HCT116 (cell line): ENCODE data around the gene PIP4K2C. TPM values are rescaled to one million over a fixed set of nuclear protein-coding genes. Genes with fewer than 3 reads are reported as not detected.

Experiments
- ATAC-seq: fragments of 200-7000 bp; cut with Tn5 transposase; 2 replicates; pipeline ENCODE4 v1.9.1; 2020; ENCODE audit warnings: mild to moderate bottlenecking, moderate library complexity
- BruUV-seq: library from RNA; stranded (reverse); fragments of 400-500 nt; replicated peaks from 2 replicates; lab custom pipeline; 2021; lab: Mats Ljungman, UMichigan
- CTCF ChIA-PET: fragments of 300-600 bp; sonication (Branson Sonifier 250); formaldehyde crosslinking; loops from one replicate; lab custom pipeline; 2021; ENCODE audit warnings: antibody characterized with exemption; lab: Charles Lee
- POLR2A ChIA-PET: fragments of 300-600, 350-600 bp; sonication (Branson Sonifier 250); formaldehyde crosslinking; loops from one replicate; lab custom pipeline; 2021; ENCODE audit warnings: antibody characterized with exemption; lab: Charles Lee
- RAD21 ChIA-PET, 2 experiments: fragments of 300-600 bp; sonication (Branson Sonifier 250); formaldehyde crosslinking; loops; one replicate each; lab custom pipeline; 2023; ENCODE audit warnings: low total read pairs in 2 of 2; ENCODE audit not compliant: uncharacterized antibody in 2 of 2, unreplicated experiment in 2 of 2, low non-redundant PET in 1 of 2; lab: Charles Lee
- DNase-seq: peaks from one replicate; pipeline ENCODE4 v3.0.0-alpha.2; 2010; ENCODE audit warnings: low read depth, low spot score
- H2AFZ ChIP-seq: fragments of 200-600 bp; shearing (Covaris generic), sonication (generic); 2 replicates; pipeline ENCODE4 v1.6.1; 2017; ENCODE audit warnings: low read depth, mixed run types, mixed read lengths, antibody characterized with exemption, low read length; ENCODE audit not compliant: poor library complexity, severe bottlenecking
- H3K27ac ChIP-seq: 2 replicates; pipeline ENCODE4 v1.5.1; 2012; ENCODE audit warnings: low read depth, low read length
- H3K27me3 ChIP-seq: fragments of 200-600 bp; sonication (generic); 2 replicates; pipeline ENCODE4 v1.6.1; 2016; ENCODE audit warnings: mixed run types, low read length, mixed read lengths; ENCODE audit not compliant: insufficient read depth
- H3K36me3 ChIP-seq, 2 experiments: fragments of 200-500 bp in 1 of 2; fragments of 200-600 bp in 1 of 2; sonication (Bioruptor generic) in 1 of 2; sonication (generic) in 1 of 2; 2 replicates each; pipeline versions ENCODE4 v1.5.1 to v1.6.1; 2014 to 2016; ENCODE audit warnings: low read length in 2 of 2, inconsistent platforms in 1 of 2, mixed read lengths in 1 of 2, mixed run types in 1 of 2; ENCODE audit not compliant: insufficient read depth in 2 of 2, control insufficient read depth in 1 of 2
- H3K4me1 ChIP-seq, 2 experiments: fragments of 200-600 bp in 1 of 2; sonication (generic) in 1 of 2; 2 replicates each; pipeline versions ENCODE4 v1.5.1 to v1.6.1; 2012 to 2017; ENCODE audit warnings: low read length in 2 of 2, inconsistent platforms in 1 of 2, mild to moderate bottlenecking in 1 of 2, mixed read lengths in 1 of 2, mixed run types in 1 of 2, moderate library complexity in 1 of 2; ENCODE audit not compliant: insufficient read depth in 2 of 2, control insufficient read depth in 1 of 2
- H3K4me2 ChIP-seq: fragments of 200-600 bp; sonication (generic); 2 replicates; pipeline ENCODE4 v1.6.1; 2017; ENCODE audit warnings: mixed run types, low read length, mixed read lengths
- H3K4me3 ChIP-seq, 2 experiments: fragments of 200-600 bp in 1 of 2; sonication (generic) in 1 of 2; replicated peaks in 1 of 2; 2 replicates each; pipeline ENCODE4 v1.5.1; 2011 to 2016; ENCODE audit warnings: low read length in 2 of 2, control low read depth in 1 of 2, low read depth in 1 of 2, mild to moderate bottlenecking in 1 of 2, mixed read lengths in 1 of 2, mixed run types in 1 of 2
- H3K79me2 ChIP-seq: fragments of 200-600 bp; sonication (generic); 2 replicates; pipeline ENCODE4 v1.6.1; 2017; ENCODE audit warnings: mild to moderate bottlenecking, mixed run types, low read length, moderate library complexity, mixed read lengths; ENCODE audit not compliant: insufficient read depth
- H3K9ac ChIP-seq: fragments of 200-600 bp; sonication (generic); 2 replicates; pipeline ENCODE4 v1.6.1; 2016; ENCODE audit warnings: low read length, mixed read lengths
- H3K9me2 ChIP-seq: fragments of 200-600 bp; sonication (generic), shearing (Covaris generic); 2 replicates; pipeline ENCODE4 v1.6.1; 2017; ENCODE audit warnings: mixed run types, mild to moderate bottlenecking, moderate library complexity; ENCODE audit not compliant: insufficient read depth
- H3K9me3 ChIP-seq, 2 experiments: fragments of 200-500 bp in 1 of 2; fragments of 200-600 bp in 1 of 2; sonication (Bioruptor generic) in 1 of 2; sonication (generic) in 1 of 2; 2 replicates each; pipeline ENCODE4 v1.6.1; 2014 to 2017; ENCODE audit warnings: low read length in 2 of 2, mixed read lengths in 2 of 2, inconsistent platforms in 1 of 2, low read depth in 1 of 2, mild to moderate bottlenecking in 1 of 2, mixed run types in 1 of 2, moderate library complexity in 1 of 2; ENCODE audit not compliant: control insufficient read depth in 1 of 2, insufficient read depth in 1 of 2
- H4K20me1 ChIP-seq: fragments of 200-600 bp; sonication (generic), shearing (Covaris generic); 2 replicates; pipeline ENCODE4 v1.6.1; 2017; ENCODE audit warnings: mixed run types, mild to moderate bottlenecking, moderate library complexity; ENCODE audit not compliant: insufficient read depth
- ATF3 ChIP-seq: IDR thresholded peaks from 2 replicates; pipeline ENCODE4 v1.6.1; 2012
- CBX3 ChIP-seq: IDR thresholded peaks from 2 replicates; pipeline ENCODE4 v1.6.1; 2012; ENCODE audit warnings: low read depth
- CEBPB ChIP-seq: IDR thresholded peaks from 2 replicates; pipeline ENCODE4 v1.6.1; 2012; ENCODE audit warnings: low read depth
- CTCF ChIP-seq, 3 experiments: fragments of 200-600 bp in 1 of 3; sonication (generic) in 1 of 3; IDR thresholded peaks in 2 of 3; conservative IDR thresholded peaks in 1 of 3; 2 replicates each; pipeline ENCODE4 v1.5.1; 2012 to 2017; ENCODE audit warnings: low read depth in 2 of 3, low read length in 2 of 3, antibody characterized with exemption in 1 of 3, borderline replicate concordance in 1 of 3, control low read depth in 1 of 3, mild to moderate bottlenecking in 1 of 3, mixed read lengths in 1 of 3, mixed run types in 1 of 3, moderate library complexity in 1 of 3; ENCODE audit not compliant: insufficient read depth in 1 of 3
- EGR1 ChIP-seq: IDR thresholded peaks from 2 replicates; pipeline ENCODE4 v1.6.1; 2012; ENCODE audit warnings: low read depth
- ELF1 ChIP-seq: IDR thresholded peaks from 2 replicates; pipeline ENCODE4 v1.6.1; 2012; ENCODE audit warnings: low read depth, borderline replicate concordance
- EZH2 ChIP-seq: fragments of 200-600 bp; sonication (generic); IDR thresholded peaks from 2 replicates; pipeline ENCODE4 v1.6.1; 2017; ENCODE audit warnings: antibody characterized with exemption, mixed run types
- EZH2phosphoT487 ChIP-seq: fragments of 200-600 bp; IDR thresholded peaks from 2 replicates; pipeline ENCODE4 v1.6.1; 2018; ENCODE audit warnings: antibody characterized with exemption, borderline replicate concordance
- JUND ChIP-seq: IDR thresholded peaks from 2 replicates; pipeline ENCODE4 v1.6.1; 2012
- MAX ChIP-seq: IDR thresholded peaks from 2 replicates; pipeline ENCODE4 v1.6.1; 2012
- RAD21 ChIP-seq: IDR thresholded peaks from 2 replicates; pipeline ENCODE4 v1.6.1; 2012; ENCODE audit warnings: low read depth, mild to moderate bottlenecking
- REST ChIP-seq: IDR thresholded peaks from 2 replicates; pipeline ENCODE4 v1.6.1; 2012; ENCODE audit warnings: low read depth
- SRF ChIP-seq: IDR thresholded peaks from 2 replicates; pipeline ENCODE4 v1.6.1; 2012; ENCODE audit warnings: low read depth
- YY1 ChIP-seq: IDR thresholded peaks from 2 replicates; pipeline ENCODE4 v1.6.1; 2011; ENCODE audit warnings: low read length, low read depth, moderate library complexity, mild to moderate bottlenecking; ENCODE audit not compliant: insufficient replicate concordance; ENCODE audit errors: extremely low read depth
- ZBTB33 ChIP-seq: IDR thresholded peaks from 2 replicates; pipeline ENCODE4 v1.6.1; 2011; ENCODE audit warnings: mild to moderate bottlenecking, low read length, moderate library complexity; ENCODE audit not compliant: insufficient replicate concordance; ENCODE audit errors: extremely low read depth
- ZFX ChIP-seq: fragments of 450-650 bp; IDR thresholded peaks from 2 replicates; pipeline ENCODE4 v1.6.1; 2017
- intact Hi-C: fragments of 100-400 bp; cut with micrococcal nuclease; formaldehyde crosslinking; loops from 2 replicates; pipeline ENCODE4 v1.10.0; 2022
- total RNA-seq: library from RNA; stranded (reverse); gene quantifications from one replicate; pipeline ENCODE4 v1.2.1, GENCODE V29; 2021; ENCODE audit not compliant: unreplicated experiment

PIP4K2C gene
- total RNA-seq, 1 experiment from 2014 or later, result 38.4 TPM

GRCh38 chr12:57626111-57626920 lies 35.3 kb downstream of the PIP4K2C start:
- Histone ChIP-seq H3K4me1 (peaks cover 0 to under 1% of the 10 kb centered on the region in 2 experiments; a peak in 2 of 4 replicates), H3K36me3 (peaks cover 0 to 14% of the 10 kb centered on the region in 2 experiments; a peak in 2 of 4 replicates), H3K79me2 (peaks cover 2% of the 10 kb centered on the region), H3K27ac (no peak overlapping the region), H3K9ac (no peak overlapping the region), H3K9me2 (no peaks in the 10 kb centered on the region), H4K20me1 (no peaks in the 10 kb centered on the region), H3K9me3 (no peaks in the 10 kb centered on the region), H3K4me2 (no peak overlapping the region), H3K27me3 (peaks cover 4% of the 10 kb centered on the region; the same call in 1 of the 2 replicates), H3K4me3 (no peak overlapping the region), H2AFZ (no peak overlapping the region)
- ATAC-seq, result no peak
- POLR2A ChIA-PET, result no interaction called here
- BruUV-seq, result no TSS peak
- intact Hi-C loops, result no loop called here
- CTCF ChIA-PET, result no interaction called here
- RAD21 ChIA-PET, result no interaction called here
- no peak for DNase-seq
- no peak for TF ChIP-seq ZBTB33
- no peak for TF ChIP-seq CBX3
- TF ChIP-seq SRF, result no peak
- TF ChIP-seq RAD21, result no peak
- TF ChIP-seq CTCF (IDR thresholded peaks at IDR 0.05 in 2 of 3, conservative IDR thresholded peaks at IDR 0.05 in 1 of 3; ENCODE audit: borderline replicate concordance in 1 of 3, insufficient read depth in 1 of 3, low read depth in 2 of 3, low read length in 2 of 3), result no peak
- no peak for TF ChIP-seq EZH2
- TF ChIP-seq MAX, result no peak
- TF ChIP-seq ATF3, result no peak
- no peak for TF ChIP-seq EZH2phosphoT487
- no peak for TF ChIP-seq JUND
- TF ChIP-seq EGR1, result no peak
- no peak for TF ChIP-seq ZFX
- no peak for TF ChIP-seq ELF1
- TF ChIP-seq REST, result no peak
- no peak for TF ChIP-seq CEBPB
- no peak for TF ChIP-seq YY1
